ENCODE results near the gene ELF5.

- TF ChIP-seq, protein P1, sequence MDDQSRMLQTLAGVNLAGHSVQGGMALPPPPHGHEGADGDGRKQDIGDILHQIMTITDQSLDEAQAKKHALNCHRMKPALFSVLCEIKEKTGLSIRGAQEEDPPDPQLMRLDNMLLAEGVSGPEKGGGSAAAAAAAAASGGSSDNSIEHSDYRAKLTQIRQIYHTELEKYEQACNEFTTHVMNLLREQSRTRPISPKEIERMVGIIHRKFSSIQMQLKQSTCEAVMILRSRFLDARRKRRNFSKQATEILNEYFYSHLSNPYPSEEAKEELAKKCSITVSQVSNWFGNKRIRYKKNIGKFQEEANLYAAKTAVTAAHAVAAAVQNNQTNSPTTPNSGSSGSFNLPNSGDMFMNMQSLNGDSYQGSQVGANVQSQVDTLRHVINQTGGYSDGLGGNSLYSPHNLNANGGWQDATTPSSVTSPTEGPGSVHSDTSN (CRISPR knock-in tag; IDR thresholded peaks at IDR 0.05): no peak
- TF ChIP-seq ZSCAN5A (tag by site-specific recombination; IDR thresholded peaks at IDR 0.05): no peak
- no peak for TF ChIP-seq ZNF792 (tag by site-specific recombination; IDR thresholded peaks at IDR 0.05)
- TF ChIP-seq CTCF (tag by site-specific recombination; IDR thresholded peaks at IDR 0.05): no peak
- no peak for TF ChIP-seq ZNF175 (tag by site-specific recombination; IDR thresholded peaks at IDR 0.05)
- TF ChIP-seq ZNF510 (tag by site-specific recombination; IDR thresholded peaks at IDR 0.05; ENCODE audit: insufficient replicate concordance): no peak
- TF ChIP-seq ELK4 (IDR thresholded peaks at IDR 0.05; ENCODE audit: borderline replicate concordance, low read depth, low read length): no peak
- no peak for TF ChIP-seq ZNF148 (tag by site-specific recombination; IDR thresholded peaks at IDR 0.05; ENCODE audit: borderline replicate concordance)
- no peak for TF ChIP-seq ZNF121 (tag by site-specific recombination; IDR thresholded peaks at IDR 0.05)
These were observed 12.5 kb upstream of the ELF5 start for GRCh38 chr11:34525888-34526657.
